ENCODE data around the gene SLC48A1. TPM values are rescaled to one million over a fixed set of nuclear protein-coding genes. Genes with fewer than 3 reads are reported as not detected.
"Not testable (repeated sequence)": the region's sequence is repeated elsewhere in the genome, so short reads cannot be mapped to it uniquely, and the experiment has no call there.

Gene SLC48A1
- polyA plus RNA-seq, 4 donors: 53.7 to 63.0 (median 58.3) TPM

DNA sequence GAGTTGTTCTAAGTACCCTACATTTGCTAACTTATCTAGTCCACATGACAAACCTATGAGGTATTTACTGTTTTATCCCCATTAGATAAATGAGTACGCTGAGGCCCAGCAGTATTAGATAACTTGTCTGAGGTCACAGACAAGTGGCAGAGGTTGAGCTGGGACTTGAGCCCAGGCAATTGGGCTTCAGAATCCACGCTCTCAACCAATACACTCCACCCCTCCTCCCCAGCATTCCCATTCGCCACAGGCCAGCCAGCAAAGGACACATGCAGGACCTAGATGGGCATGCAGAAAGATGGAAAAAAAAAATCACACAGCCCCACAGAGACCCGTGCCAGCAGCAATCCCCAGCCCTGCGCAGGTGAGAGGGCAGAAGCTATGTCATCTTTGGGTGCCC lies 34.3 kb downstream of the SLC48A1 start:
- DNase-seq (ENCODE audit: low read depth in 4 of 4, low spot score in 3 of 4): no peak

DNA sequence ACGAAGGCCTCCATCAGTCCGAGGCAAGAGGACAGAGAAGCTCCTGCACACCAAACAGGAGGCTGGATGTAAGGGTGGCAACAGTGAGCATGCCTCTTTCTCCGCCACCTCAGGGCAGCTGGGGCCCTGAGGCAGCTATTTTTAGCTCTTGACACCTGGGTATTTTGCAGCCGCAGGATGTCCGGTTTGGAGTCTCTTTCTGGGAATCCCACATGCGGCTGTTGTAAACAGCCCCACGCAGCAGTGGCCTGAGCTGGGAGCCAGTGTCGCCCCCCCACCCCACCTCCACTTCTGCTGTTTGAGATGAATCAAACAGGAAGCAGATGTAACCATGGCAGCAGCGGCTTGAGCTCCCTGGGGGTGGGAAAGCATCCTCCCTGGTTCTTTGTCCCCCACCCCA lies 35.0 kb downstream of the SLC48A1 start:
- no peak for DNase-seq (ENCODE audit: low read depth in 4 of 4, low spot score in 3 of 4)

DNA sequence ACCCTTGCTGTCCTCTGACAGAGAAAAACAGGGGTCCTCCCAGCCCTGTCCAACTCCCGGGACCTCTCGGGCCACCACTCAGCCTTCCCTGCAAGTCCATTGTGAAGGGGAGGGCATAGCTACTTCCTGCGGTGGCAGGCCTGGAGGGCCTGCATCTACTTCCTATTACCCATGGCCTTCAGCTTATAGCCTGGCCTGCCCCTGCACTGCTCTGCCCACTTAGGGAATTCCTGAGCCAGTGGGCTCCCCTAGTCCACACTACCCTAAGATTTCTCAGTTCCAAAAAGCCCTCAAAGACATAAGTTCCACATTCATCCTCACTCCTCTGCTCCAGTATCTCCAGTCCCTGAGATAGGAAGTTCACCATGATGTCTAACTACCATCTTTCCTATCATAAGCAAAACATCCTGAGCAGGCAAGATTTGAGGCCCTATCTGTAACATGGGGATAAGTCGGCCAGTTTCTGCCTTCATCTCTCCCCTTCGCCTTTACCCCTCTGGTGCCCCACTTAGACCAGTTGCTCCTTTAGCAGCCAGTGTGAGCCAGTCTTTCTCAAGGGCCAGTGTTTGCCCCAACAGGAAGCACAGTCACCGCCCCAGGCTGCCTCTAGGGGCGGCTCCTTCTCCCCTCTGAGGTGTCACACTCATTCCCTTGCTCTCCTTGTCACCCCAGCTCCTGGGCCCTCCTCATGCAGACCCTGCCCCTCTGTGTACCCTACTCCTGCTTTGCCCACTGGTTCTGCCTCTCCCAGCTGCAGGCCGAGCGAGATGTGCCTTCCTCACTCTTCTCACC lies 35.7 kb downstream of the SLC48A1 start:
- no peak for DNase-seq (ENCODE audit: low read depth in 4 of 4, low spot score in 3 of 4)

DNA sequence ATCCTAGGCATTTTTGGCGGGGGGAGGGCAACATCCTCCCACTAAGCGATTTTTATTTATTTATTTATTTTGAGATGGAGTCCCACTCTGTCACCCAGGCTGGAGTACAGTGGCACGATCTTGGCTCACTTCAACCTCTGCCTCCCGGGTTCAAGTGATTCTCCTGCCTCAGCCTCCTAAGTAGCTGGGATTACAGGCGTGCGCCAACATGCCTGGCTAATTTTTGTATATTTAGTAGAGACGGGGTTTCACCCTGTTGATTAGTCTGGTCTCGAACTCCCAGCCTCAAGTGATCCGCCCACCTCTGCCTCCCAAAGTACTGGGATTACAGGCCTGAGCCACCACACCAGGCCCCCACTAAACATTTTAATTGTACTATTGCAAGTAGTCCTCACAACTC lies 36.5 kb downstream of the SLC48A1 start:
- not testable (repeated sequence) for DNase-seq (ENCODE audit: low read depth in 4 of 4, low spot score in 3 of 4)

DNA sequence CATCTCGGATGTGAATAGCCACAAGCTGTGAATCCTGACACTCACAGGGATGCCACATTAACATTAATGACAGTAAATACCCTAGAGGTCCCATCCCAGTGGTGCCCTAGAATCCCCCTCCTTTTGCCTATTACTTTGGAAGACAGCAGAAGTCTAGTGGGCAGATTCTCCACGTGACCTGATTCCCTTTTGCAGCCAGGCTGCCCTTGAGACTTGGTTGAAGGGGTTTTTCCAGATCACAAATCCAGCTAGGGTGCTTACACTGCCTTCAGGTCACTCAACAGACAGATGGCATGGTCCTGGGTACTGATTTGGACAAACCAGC lies 38.0 kb downstream of the SLC48A1 start:
- DNase-seq (ENCODE audit: low read depth in 4 of 4, low spot score in 3 of 4): no peak

DNA sequence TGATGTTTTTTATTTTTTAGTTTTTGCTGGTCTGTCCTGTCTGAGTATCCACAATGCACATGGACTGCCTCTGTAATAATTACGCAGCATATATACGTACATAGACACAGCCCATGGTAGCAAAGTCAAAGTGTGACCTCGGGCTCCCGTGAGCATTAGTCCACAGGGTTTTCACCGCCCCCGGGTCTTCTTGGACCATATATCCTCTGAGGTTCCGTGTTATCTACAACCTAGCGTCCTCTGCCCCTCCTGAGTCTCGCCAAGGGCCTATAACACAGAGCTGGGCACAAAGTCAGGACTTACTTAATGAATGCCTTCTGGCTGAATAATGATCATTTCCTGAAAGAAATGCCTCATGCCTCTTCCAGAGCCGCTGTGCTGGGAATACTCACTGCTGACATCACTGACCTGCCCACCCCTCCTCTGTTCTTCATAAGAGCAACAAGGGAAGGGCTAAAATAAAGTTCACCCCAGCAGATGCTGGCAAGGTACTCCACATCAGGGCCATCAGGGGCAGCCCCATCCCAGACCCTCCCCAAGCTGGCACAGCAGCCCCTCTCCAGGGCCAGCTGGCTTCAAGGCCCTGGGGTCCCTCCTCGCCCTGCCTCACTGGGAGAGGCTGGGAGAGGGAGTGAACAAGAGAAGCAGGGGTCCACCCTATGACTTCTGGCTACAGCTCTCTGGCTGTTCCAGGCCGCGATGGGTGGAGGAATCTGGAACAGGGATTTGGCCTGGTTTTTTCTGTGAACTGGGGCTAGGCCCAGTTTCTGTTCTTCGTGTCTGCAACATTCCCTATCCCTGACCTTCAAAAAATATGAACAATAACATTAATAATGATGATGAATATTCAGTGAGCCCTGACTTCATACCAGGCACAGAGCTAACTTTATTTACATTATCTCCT lies 38.8 kb downstream of the SLC48A1 start:
- DNase-seq (ENCODE audit: low read depth in 4 of 4, low spot score in 3 of 4): no peak

DNA sequence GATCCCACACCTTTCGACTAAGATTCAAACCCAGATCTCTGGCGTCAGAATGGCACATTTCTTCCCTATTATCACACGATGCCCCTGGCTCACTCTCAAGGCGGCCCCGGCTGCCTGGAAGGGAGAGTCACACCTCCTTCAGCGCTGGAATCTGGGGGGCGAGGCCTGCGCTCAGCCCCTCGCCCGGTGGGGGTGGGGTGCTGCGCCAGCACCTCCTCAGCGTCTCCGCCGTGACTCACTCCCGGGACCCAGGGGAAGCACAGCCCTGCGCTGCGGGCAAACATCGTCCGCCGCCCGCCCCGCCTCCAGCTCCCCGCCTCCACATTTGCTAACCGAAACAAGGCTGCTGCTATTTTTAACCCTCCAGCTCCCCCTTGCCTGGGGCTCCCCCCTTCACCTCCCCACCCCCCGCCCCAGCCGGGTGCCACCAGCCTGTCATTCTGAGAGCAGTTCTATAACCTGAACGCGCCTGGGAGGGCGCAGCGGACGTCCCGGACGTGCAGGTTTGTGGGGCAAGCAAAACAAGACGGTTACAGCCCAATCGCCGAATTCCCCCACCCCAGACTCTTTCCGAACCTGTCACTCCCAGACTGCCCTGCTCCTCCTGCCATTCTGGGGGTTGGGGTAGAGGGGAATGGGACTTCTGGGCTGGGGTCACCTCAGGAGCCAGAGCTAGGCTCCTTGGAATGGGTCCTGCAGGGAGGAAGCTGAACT lies 39.9 kb downstream of the SLC48A1 start:
- DNase-seq (ENCODE audit: low read depth in 4 of 4, low spot score in 3 of 4): peak in 1 of 4 donors; percentile 59

DNA sequence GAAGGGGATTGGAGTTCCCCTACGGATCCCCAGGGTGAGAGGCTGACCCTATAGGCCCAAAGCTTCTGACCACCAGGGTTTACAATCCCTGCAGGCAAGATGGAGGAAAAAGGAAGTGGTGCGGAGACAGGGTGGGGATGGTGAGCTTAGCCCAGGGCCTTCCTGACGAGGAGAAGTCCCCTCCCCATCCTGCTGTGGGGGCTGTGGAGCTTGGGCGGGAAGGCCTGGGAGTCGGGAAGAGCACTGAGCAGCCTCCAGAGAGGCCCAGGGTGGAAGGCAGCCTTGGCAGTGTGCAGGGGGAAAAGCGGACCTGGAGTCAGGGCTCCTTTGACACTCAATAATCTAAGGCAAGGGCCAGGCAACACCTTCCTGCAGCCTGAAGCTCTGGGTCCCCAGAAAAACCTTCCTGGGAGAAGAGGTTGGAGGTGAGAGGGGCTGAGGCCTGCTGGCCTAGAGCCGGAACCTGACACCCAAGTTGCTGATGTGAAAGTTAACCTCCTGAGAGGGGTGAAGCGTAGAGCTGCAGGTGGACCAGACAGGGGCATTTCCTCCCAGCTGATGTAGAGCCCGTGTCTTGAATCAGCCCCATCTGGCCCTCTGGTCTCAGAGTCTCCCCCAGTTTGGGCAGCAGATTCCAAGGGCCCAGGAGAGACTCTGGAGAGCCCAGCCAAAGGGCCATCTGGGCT lies 40.6 kb downstream of the SLC48A1 start:
- DNase-seq (ENCODE audit: low read depth in 4 of 4, low spot score in 3 of 4): no peak

DNA sequence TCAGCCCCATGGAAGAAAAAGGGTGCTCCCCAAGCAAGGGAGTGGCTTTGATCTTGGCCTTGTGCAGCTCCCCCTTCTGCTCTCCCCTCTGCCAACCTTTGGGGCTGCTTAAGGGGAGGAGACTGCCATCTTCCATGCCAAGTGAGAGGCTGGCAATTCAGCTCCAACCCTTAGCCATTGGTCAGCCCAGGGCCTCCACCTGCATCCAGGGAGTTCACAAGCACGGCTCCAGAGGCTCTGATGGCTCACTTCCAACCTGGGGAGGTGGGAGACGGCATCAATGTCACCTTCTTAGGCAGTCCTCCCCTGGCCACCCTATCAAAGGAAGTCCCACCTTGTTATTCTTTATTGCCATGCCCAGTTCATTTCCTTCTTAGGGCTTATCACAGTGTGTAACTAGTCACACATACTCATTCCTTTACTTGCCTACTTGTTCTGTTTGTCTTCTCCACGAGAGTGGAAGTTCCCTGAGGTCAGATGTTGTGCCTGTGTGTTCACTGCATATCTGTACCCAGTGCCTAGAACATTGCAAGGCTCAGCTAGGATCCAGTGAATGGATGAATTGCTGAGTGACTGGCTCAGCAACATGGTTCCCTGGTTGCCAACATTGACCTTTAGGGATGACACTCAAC lies 41.6 kb downstream of the SLC48A1 start:
- no peak for DNase-seq (ENCODE audit: low read depth in 4 of 4, low spot score in 3 of 4)

DNA sequence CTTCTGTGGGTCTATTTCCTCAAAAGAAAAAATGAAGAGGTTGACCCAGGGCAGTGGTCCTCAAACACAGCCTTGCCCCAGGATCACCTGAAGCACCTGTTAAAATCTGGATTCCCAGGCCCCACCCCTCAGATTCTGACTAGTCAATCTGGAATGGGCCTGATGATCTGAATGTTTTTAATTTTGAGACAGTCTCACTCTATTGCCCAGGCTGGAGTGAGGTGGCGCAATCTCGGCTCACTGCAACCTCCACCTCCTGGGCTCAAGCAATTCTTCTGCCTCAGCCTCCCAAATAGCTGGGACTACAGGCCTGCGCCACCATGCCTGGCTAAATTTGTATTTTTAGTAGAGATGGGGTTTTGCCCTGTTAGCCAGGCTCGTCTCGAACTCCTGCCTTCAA lies 42.4 kb downstream of the SLC48A1 start:
- DNase-seq (ENCODE audit: low read depth in 4 of 4, low spot score in 3 of 4): not testable (repeated sequence)

DNA sequence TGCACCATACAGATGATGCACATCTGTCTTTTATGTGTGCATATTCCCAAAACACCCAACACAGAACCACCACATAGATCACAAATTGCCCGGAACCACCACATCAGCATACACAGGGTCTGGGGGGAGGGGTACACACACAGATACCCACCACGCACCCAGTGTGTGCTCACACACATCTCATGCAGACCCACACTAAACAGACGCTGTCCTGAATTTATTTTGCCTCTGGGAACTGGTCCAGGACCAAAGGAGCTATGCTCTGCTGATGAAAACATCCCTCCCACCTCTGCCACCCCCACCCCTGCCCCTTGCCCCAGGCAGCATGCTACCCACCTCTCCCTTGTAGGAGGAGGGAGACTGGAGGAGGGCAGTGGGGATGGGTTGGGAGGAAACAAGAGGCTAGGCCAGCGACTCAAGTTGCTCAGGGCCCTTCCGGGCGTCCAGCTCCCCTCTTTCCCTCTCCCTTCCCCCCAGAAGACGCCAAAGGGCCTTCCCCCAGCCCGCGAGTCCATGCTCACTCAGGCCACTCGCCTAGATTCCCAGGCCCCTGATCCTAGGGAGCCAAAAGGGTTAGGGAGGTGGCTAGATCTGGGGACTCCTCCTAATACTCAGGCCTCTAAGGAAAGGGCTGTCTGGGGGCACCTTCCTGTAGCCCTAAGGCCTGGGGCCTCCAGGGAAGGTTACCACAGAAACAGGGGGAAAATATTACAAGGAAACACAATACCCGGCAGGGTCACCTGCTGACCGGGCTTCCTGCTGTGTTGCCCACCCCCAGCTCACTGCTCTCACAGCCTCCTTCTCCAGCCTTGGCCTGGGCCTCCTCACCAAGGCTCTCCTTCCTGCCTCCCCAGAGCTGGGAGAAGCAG lies 43.6 kb downstream of the SLC48A1 start:
- DNase-seq (ENCODE audit: low read depth in 4 of 4, low spot score in 3 of 4): no peak

DNA sequence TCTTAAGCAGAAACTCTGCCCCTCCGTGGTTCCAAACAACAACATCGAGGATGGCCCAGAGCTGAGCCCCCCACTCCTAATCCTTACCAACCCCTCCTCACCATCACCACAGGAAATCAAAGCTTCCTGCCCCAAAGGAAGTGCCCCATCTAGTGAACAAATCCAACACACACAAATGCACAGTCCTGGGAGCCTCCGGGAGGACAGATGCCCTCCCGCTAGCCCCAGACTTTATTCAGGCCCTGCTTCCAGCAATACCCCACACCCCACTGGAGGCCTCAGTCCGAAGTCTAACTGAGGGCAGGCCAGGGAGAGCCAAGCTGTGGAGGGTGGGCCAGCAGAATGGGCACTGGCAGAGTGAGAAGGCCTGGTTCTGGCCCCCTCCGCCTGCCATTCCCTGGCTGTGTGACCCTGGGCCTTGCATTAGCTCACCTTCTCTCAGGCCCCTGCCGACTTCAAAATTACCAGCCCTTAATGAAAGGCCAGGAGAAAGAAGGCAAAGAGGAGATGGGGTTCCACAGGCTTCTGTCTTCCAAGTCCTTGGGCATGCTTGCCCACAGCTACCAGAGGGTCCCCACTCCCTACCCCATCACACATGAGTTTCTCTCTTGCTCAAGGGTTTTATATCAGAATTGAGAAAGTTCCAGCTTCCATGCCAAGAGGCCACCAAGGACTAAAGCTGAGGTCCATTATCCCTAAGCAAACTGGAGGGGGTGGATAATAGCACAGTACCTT lies 44.4 kb downstream of the SLC48A1 start:
- no peak for DNase-seq (ENCODE audit: low read depth in 4 of 4, low spot score in 3 of 4)

DNA sequence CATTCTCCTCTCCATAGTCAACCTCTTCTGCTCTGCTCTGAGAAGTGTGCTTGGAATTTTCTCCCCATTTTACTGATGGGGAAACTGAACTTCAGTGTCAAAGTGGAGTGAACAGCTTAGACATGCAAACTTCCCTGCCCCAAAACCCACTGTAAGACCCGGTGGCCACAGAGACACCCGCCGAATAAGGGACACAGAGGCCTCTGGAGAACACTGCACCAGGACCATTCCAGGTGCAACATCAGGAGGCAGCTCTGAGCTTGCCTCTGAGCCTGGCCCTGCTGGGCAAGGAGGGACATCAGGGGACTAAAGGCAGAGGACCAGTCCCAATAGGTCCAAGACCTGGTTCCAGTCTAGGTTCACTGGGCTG lies 45.0 kb downstream of the SLC48A1 start:
- no peak for DNase-seq (ENCODE audit: low read depth in 4 of 4, low spot score in 3 of 4)

DNA sequence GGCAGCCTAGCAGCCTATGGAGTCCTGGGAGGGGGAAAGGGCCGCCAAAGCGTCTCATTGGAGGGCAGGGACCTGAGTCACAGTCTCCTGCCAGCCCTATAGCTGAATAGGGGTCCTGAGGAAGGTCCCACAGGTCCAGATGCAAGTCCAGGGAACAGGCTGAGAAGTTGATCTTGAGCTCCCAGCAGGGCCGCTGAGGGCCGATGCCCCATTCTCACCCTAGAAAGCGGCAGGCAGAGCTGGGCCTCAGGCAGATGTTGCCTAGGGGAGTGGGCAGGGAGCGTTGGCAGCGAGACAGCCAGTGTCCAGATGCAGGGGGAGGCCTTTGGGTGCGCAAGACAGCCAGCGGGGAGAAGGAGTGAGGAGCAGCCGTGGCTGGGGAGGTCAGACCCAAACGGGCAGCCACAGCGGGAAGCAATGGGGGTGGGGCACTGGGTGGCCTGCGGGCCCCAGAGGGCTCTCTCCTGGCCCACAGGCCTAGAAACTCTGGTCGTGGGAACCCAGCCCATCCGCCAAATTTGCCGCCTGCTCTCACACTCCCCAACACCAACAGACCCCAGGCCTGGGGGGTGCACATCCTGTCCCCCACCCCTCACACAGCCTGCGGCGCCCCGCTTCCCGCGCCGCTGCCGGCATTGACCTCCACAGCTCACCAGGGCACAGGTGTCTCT lies 45.6 kb downstream of the SLC48A1 start:
- no peak for DNase-seq (ENCODE audit: low read depth in 4 of 4, low spot score in 3 of 4)

DNA sequence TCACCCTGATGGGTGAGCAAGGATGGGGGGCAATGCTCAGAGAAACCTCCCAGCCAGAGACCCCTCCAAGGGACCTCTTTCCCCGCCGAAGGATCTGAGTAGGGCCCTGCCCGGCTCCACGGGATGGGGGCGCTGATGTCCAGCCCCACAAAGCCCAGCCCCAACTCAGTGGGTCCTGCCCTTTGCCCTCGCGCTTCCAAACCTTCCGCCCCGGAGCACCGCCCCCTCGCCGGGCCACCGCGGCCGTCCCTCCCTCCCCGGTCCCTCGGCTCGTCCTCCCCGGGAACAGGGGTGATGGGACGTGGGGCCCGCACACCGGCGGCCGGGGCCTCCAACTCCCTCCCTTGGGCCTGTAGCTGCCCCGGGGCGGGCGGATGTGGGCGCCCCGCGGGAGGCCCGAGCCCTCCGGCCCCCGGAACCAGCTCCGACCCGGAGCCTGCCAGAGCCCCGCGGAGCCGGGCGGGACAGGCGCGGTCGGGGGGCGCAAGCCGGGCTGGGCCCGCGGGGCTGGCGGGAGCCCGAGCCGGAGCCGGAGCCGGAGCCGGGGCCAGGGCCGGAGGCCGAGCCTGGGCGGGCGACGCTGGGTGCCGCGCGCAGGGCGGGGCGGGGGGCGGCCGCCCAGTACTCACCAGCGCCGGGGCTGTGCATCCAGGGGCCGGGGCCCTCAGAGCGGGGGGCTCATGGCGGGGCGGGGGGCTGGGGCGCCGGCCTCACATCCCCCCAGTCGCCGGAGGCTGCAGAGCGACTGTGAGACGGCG lies 46.3 kb downstream of the SLC48A1 start:
- DNase-seq (ENCODE audit: low read depth in 4 of 4, low spot score in 3 of 4): no peak

DNA sequence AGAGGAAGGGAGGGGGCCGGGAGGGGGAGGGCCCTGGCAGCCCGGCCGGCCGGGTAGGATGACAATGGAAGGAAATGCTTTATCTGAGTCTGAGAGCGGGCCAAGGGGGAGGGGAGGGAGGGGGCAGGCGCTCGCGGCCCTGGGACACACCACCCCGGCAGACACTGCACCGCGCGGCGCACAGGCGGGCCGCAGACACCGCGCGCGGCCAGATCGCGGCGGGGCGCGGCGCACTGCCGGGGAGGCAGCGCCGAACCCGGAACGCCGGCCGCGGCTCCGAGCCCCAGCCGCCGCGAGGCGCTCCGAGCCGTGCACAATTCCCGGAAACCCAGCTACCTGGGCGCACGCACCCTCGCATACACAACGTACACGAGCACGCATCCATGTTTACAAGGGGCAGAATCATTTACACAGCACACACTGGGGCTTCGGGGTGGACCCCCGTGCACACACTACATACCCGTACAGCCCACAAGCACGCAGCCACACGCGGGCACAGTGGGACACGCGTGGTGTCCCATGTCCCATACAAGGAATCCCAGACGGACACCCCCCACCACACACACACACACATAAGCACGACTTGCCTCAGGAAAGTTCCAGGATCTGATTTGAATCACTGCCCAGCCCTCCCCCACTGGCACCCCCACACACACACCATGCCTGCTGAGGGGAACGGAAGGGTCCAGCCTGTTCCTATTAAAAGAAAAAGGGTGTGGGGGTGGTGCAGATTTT lies 47.0 kb downstream of the SLC48A1 start, which contains the start of gene HDAC7:
TSS of gene HDAC7 (minus strand) at position 8 of the 735 bp plus-strand sequence. CDS start 118 bp downstream, outside the sequence.
- no peak for DNase-seq (ENCODE audit: low read depth in 4 of 4, low spot score in 3 of 4)
